Astrocyte (in vitro differentiated cells and primary cell): ENCODE results near the gene IGF2R. TPM values are rescaled to one million over a fixed set of nuclear protein-coding genes. Genes with fewer than 3 reads are reported as not detected.
A peak's percentile ranks its signal among the peaks of the same experiment; 100 is the strongest.

Source experiments
- DNase-seq: peaks from one replicate; pipeline ENCODE4 v3.0.0-alpha.2; 2010; ENCODE audit warnings: low read depth
- FAIRE-seq: peaks from 2 replicates; lab custom pipeline; 2011; peaks lifted over from hg19 to GRCh38; lab: Jason Lieb, UNC
- H2AFZ ChIP-seq: 2 replicates; pipeline ENCODE4 v1.6.0; 2012; ENCODE audit warnings: low read depth, low read length, inconsistent platforms
- H3K27ac ChIP-seq: 2 replicates; pipeline ENCODE4 v1.5.1; 2011; ENCODE audit warnings: low read depth, low read length, inconsistent platforms
- H3K27me3 ChIP-seq: 2 replicates; pipeline ENCODE4 v1.6.0; 2011; ENCODE audit warnings: low read length, inconsistent platforms; ENCODE audit not compliant: insufficient read depth
- H3K36me3 ChIP-seq: 2 replicates; pipeline ENCODE4 v1.5.1; 2011; ENCODE audit warnings: low read length, inconsistent platforms; ENCODE audit not compliant: insufficient read depth
- H3K4me1 ChIP-seq: 2 replicates; pipeline ENCODE4 v1.5.1; 2011; ENCODE audit warnings: low read length, inconsistent platforms; ENCODE audit not compliant: insufficient read depth
- H3K4me2 ChIP-seq: 2 replicates; pipeline ENCODE4 v1.6.0; 2012; ENCODE audit warnings: low read length, inconsistent platforms
- H3K4me3 ChIP-seq: 2 replicates; pipeline ENCODE4 v1.5.1; 2011; ENCODE audit warnings: low read depth, mild to moderate bottlenecking, low read length, inconsistent platforms; ENCODE audit not compliant: insufficient read depth
- H3K79me2 ChIP-seq: 2 replicates; pipeline ENCODE4 v1.6.0; 2012; ENCODE audit warnings: mild to moderate bottlenecking, low read length, inconsistent platforms; ENCODE audit not compliant: insufficient read depth
- H3K9ac ChIP-seq: 2 replicates; pipeline ENCODE4 v1.6.0; 2012; ENCODE audit warnings: mild to moderate bottlenecking, low read length, inconsistent platforms
- H3K9me3 ChIP-seq: 2 replicates; pipeline ENCODE4 v1.5.1; 2012; ENCODE audit warnings: low read depth, mild to moderate bottlenecking, low read length, inconsistent platforms; ENCODE audit not compliant: insufficient read depth
- H4K20me1 ChIP-seq: 2 replicates; pipeline ENCODE4 v1.6.0; 2012; ENCODE audit warnings: low read length, inconsistent platforms; ENCODE audit not compliant: insufficient read depth
- H3K27ac Mint-ChIP-seq: one replicate; pipeline ENCODE4 v1.8.0; 2021; ENCODE audit warnings: mild to moderate bottlenecking, mixed read lengths; ENCODE audit not compliant: unreplicated experiment
- H3K27me3 Mint-ChIP-seq: one replicate; pipeline ENCODE4 v1.8.0; 2021; ENCODE audit warnings: low read depth, mixed read lengths; ENCODE audit not compliant: unreplicated experiment
- H3K36me3 Mint-ChIP-seq: one replicate; pipeline ENCODE4 v1.8.0; 2021; ENCODE audit warnings: low read depth, mixed read lengths; ENCODE audit not compliant: unreplicated experiment
- H3K4me1 Mint-ChIP-seq: one replicate; pipeline ENCODE4 v1.8.0; 2021; ENCODE audit warnings: low read depth, mixed read lengths; ENCODE audit not compliant: unreplicated experiment
- H3K4me3 Mint-ChIP-seq: one replicate; pipeline ENCODE4 v1.8.0; 2021; ENCODE audit warnings: mild to moderate bottlenecking, moderate library complexity, mixed read lengths; ENCODE audit not compliant: unreplicated experiment
- H3K9me3 Mint-ChIP-seq: one replicate; pipeline ENCODE4 v1.8.0; 2021; ENCODE audit warnings: mild to moderate bottlenecking, mixed read lengths; ENCODE audit not compliant: unreplicated experiment
- EZH2 ChIP-seq: IDR thresholded peaks from 2 replicates; pipeline ENCODE4 v1.6.1; 2012; ENCODE audit warnings: mild to moderate bottlenecking, low read length, inconsistent platforms; ENCODE audit not compliant: insufficient read depth
- total RNA-seq: library from RNA; stranded (reverse); gene quantifications from 2 replicates; pipeline ENCODE4 v1.2.1, GENCODE V29; 2021
- TF ChIP-seq, protein P1 (sequence below): IDR thresholded peaks from 2 replicates; pipeline ENCODE4 v1.5.1; 2011; ENCODE audit warnings: low read depth, mild to moderate bottlenecking, inconsistent platforms, low read length, moderate library complexity; ENCODE audit not compliant: insufficient read depth

Gene IGF2R
- total RNA-seq, 1 donor from 2014 or later, result 173 TPM

DNA sequence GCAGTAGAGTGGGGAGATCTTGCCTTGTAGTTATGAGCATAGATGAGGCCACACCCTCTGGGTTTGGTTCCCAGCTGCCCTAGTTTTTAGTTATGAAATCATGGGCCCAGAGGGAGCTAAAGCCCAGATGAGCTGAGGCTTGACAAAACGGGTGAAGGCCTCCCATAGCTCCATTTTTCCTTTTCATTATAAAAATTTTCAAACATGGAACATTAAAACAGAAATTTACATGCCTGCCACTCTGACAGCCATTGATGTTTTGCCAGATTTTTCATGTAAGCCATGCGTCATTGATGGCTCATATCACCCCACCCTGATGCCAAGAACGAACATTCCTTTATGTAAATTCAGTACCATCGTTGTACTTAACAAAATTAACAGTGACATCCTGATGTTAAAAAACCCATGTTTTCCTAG, 67.9 kb downstream of the IGF2R start:
- DNase-seq, result peak; percentile 82
- peak overlapping the region; percentile 75 for H3K27ac ChIP-seq
- no peak overlapping the region for H3K4me3 Mint-ChIP-seq
- peaks cover 3% of the 10 kb centered on the region for H3K4me1 Mint-ChIP-seq
- H4K20me1 ChIP-seq, result peaks cover 4% of the 10 kb centered on the region
- no peak for TF ChIP-seq EZH2
- TF ChIP-seq, protein P1, sequence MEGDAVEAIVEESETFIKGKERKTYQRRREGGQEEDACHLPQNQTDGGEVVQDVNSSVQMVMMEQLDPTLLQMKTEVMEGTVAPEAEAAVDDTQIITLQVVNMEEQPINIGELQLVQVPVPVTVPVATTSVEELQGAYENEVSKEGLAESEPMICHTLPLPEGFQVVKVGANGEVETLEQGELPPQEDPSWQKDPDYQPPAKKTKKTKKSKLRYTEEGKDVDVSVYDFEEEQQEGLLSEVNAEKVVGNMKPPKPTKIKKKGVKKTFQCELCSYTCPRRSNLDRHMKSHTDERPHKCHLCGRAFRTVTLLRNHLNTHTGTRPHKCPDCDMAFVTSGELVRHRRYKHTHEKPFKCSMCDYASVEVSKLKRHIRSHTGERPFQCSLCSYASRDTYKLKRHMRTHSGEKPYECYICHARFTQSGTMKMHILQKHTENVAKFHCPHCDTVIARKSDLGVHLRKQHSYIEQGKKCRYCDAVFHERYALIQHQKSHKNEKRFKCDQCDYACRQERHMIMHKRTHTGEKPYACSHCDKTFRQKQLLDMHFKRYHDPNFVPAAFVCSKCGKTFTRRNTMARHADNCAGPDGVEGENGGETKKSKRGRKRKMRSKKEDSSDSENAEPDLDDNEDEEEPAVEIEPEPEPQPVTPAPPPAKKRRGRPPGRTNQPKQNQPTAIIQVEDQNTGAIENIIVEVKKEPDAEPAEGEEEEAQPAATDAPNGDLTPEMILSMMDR, result no peak
- no peaks in the 10 kb centered on the region for H3K9me3 Mint-ChIP-seq
- no peaks in the 10 kb centered on the region for H3K27me3 ChIP-seq
- H3K9me3 ChIP-seq, result no peaks in the 10 kb centered on the region
- H3K36me3 Mint-ChIP-seq, result peaks cover 25% of the 10 kb centered on the region
- H3K27me3 Mint-ChIP-seq, result no peaks in the 10 kb centered on the region
- no peak for FAIRE-seq
- H3K36me3 ChIP-seq, result peaks cover 13% of the 10 kb centered on the region
- peak overlapping the region; percentile 50 for H3K4me2 ChIP-seq
- H2AFZ ChIP-seq, result no peak overlapping the region
- no peak overlapping the region for H3K4me3 ChIP-seq
- H3K4me1 ChIP-seq, result peaks cover 21% of the 10 kb centered on the region
- peak overlapping the region; percentile 0 for H3K9ac ChIP-seq
- H3K27ac Mint-ChIP-seq, result no peak overlapping the region
- peaks cover 3% of the 10 kb centered on the region for H3K79me2 ChIP-seq

DNA sequence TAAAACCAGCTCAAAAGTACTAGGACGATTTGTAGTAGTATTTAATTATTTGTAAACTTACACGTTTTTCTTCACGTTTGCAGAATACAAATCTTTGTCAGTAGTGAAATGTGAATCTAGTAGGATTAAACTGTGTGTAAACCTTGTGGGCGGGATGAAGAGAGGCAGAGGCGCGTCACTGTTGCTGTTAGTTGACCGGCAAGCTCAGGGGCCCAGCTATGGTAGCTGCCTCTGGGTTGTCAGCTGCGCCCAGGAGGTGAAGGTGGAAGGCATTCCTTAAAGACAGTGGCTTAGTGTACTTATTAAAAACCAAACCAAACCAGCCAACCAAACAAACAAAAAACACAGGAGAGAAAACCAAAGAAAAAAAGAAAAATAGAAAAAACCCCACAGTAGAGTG, 69.6 kb downstream of the IGF2R start:
- Histone ChIP-seq H3K9ac (no peak overlapping the region), H3K79me2 (peaks cover 3% of the 10 kb centered on the region), H3K36me3 (peaks cover 10% of the 10 kb centered on the region), H4K20me1 (peaks cover 16% of the 10 kb centered on the region), H3K27ac (no peak overlapping the region), H3K4me1 (peaks cover 36% of the 10 kb centered on the region), H3K4me2 (no peak overlapping the region), H3K9me3 (no peaks in the 10 kb centered on the region), H2AFZ (no peak overlapping the region), H3K4me3 (no peak overlapping the region), H3K27me3 (no peaks in the 10 kb centered on the region)
- TF ChIP-seq, protein P1, result no peak
- no peak for TF ChIP-seq EZH2
- DNase-seq (no peak), FAIRE-seq (peak; percentile 5)
- peaks cover 10% of the 10 kb centered on the region for H3K4me1 Mint-ChIP-seq
- no peak overlapping the region for H3K4me3 Mint-ChIP-seq
- H3K36me3 Mint-ChIP-seq, result peaks cover 29% of the 10 kb centered on the region
- H3K27ac Mint-ChIP-seq, result no peak overlapping the region
- no peaks in the 10 kb centered on the region for H3K27me3 Mint-ChIP-seq
- H3K9me3 Mint-ChIP-seq, result no peaks in the 10 kb centered on the region

DNA sequence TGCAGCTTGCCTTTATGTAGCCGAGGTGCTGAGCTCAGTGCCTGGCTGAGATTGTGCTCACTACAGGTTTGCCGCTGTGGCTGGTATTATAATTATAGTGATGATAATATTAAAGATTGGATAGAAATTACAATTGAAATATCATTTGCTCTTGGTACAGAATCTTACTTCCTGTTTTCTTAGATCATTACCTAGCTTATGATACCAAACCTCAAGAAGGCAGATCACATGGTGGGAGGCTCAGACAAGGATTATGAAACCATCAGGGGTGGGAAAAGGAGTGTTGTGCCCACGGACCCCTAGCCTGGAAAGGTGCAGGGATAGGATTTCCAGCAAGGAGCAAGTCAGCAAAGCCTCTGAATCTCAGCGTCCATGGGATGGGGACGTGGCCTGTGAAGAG, 70.6 kb downstream of the IGF2R start:
- H3K27ac Mint-ChIP-seq, result peak overlapping the region; percentile 14
- Histone ChIP-seq H3K27ac (no peak overlapping the region), H3K27me3 (no peaks in the 10 kb centered on the region), H2AFZ (no peak overlapping the region), H3K4me2 (no peak overlapping the region), H3K4me3 (no peak overlapping the region), H3K79me2 (peaks cover 3% of the 10 kb centered on the region), H3K9me3 (no peaks in the 10 kb centered on the region), H4K20me1 (peaks cover 19% of the 10 kb centered on the region), H3K36me3 (peaks cover 4% of the 10 kb centered on the region), H3K4me1 (peaks cover 41% of the 10 kb centered on the region), H3K9ac (no peak overlapping the region)
- FAIRE-seq (no peak), DNase-seq (no peak)
- H3K4me3 Mint-ChIP-seq, result no peak overlapping the region
- TF ChIP-seq EZH2, result no peak
- TF ChIP-seq, protein P1, result no peak
- H3K36me3 Mint-ChIP-seq, result peaks cover 31% of the 10 kb centered on the region
- H3K9me3 Mint-ChIP-seq, result no peaks in the 10 kb centered on the region
- no peaks in the 10 kb centered on the region for H3K27me3 Mint-ChIP-seq
- H3K4me1 Mint-ChIP-seq, result peaks cover 10% of the 10 kb centered on the region
